SU-DHL-6 (cell line): ENCODE results near the gene EMC6.

Source experiments
- H2AFZ ChIP-seq: fragments of 200-600 bp; sonication (generic); 2 replicates; pipeline ENCODE4 v1.6.1; 2014; ENCODE audit warnings: low read depth, mild to moderate bottlenecking, moderate library complexity, mixed read lengths, antibody characterized with exemption, low read length; ENCODE audit not compliant: severe bottlenecking
- H3F3A ChIP-seq: fragments of 200-600 bp; shearing (Covaris generic); 2 replicates; pipeline ENCODE4 v1.6.0; 2016; ENCODE audit warnings: antibody characterized with exemption, mild to moderate bottlenecking; ENCODE audit not compliant: insufficient read depth
- H3K27ac ChIP-seq: fragments of 200-600 bp; sonication (generic); 2 replicates; pipeline ENCODE4 v1.5.1; 2016; ENCODE audit warnings: low read depth, mild to moderate bottlenecking, low read length, moderate library complexity, mixed read lengths
- H3K27me3 ChIP-seq: fragments of 200-600 bp; sonication (generic), shearing (Covaris generic); 2 replicates; pipeline ENCODE4 v1.6.0; 2014; ENCODE audit warnings: mild to moderate bottlenecking, low read length
- H3K36me3 ChIP-seq: fragments of 200-600 bp; sonication (generic); 2 replicates; pipeline ENCODE4 v1.6.1; 2014; ENCODE audit warnings: mild to moderate bottlenecking, low read length, mixed read lengths
- H3K4me2 ChIP-seq: fragments of 300-600, 200-600 bp; shearing (Covaris generic), sonication (generic); 2 replicates; pipeline ENCODE4 v1.6.0; 2014; ENCODE audit warnings: low read length, low read depth, mild to moderate bottlenecking; ENCODE audit not compliant: poor library complexity, severe bottlenecking
- H3K4me3 ChIP-seq: fragments of 200-600 bp; sonication (generic); 2 replicates; pipeline ENCODE4 v1.5.1; 2014; ENCODE audit warnings: antibody characterized with exemption, low read length, mild to moderate bottlenecking, mixed read lengths; ENCODE audit not compliant: insufficient read depth, poor library complexity, severe bottlenecking
- H3K79me2 ChIP-seq: fragments of 200-600 bp; sonication (generic); 2 replicates; pipeline ENCODE4 v1.6.1; 2014; ENCODE audit warnings: mild to moderate bottlenecking, low read length, moderate library complexity; ENCODE audit not compliant: insufficient read depth
- H3K9ac ChIP-seq: fragments of 200-600 bp; sonication (generic); 2 replicates; pipeline ENCODE4 v1.7.0; 2014; ENCODE audit warnings: mild to moderate bottlenecking, low read length
- H3K9me2 ChIP-seq: fragments of 200-600 bp; sonication (generic); replicated peaks from 2 replicates; pipeline ENCODE4 v1.6.1; 2014; ENCODE audit warnings: low read length; ENCODE audit not compliant: insufficient read depth
- H3K9me3 ChIP-seq: fragments of 200-600 bp; sonication (generic); 2 replicates; pipeline ENCODE4 v1.6.1; 2014; ENCODE audit warnings: low read length, mixed read lengths; ENCODE audit not compliant: insufficient read depth
- H4K20me1 ChIP-seq: fragments of 200-600 bp; sonication (generic); 2 replicates; pipeline ENCODE4 v1.6.1; 2014; ENCODE audit warnings: low read depth, mild to moderate bottlenecking, antibody characterized with exemption, low read length, moderate library complexity, mixed read lengths
- CTCF ChIP-seq: fragments of 200-600 bp; sonication (generic); IDR thresholded peaks from one replicate; pipeline ENCODE4 v1.5.1; 2017; ENCODE audit warnings: antibody characterized with exemption, mild to moderate bottlenecking, low read length, moderate library complexity; ENCODE audit not compliant: insufficient read depth, poor library complexity, severe bottlenecking
- EZH2phosphoT487 ChIP-seq: fragments of 200-600 bp; sonication (generic), shearing (Covaris generic); conservative IDR thresholded peaks from 2 replicates; pipeline ENCODE4 v1.6.1; 2018; ENCODE audit warnings: mild to moderate bottlenecking, antibody characterized with exemption, low read length, moderate library complexity, mixed read lengths

The EMC6 gene

GRCh38 chr17:3636908-3637373, 31.7 kb upstream of the EMC6 start:
- Histone ChIP-seq H3F3A (0 out of 2 replicates have a peak, but pooled peaks cover 4% of the 10 kb centered on the region), H3K4me3 (peak overlapping the region; percentile 86), H3K27ac (no peak overlapping the region), H3K79me2 (peaks cover 14% of the 10 kb centered on the region; the same call in 1 of the 2 replicates), H2AFZ (peak overlapping the region; percentile 86), H3K4me2 (peak overlapping the region; percentile 70), H3K9ac (peak overlapping the region; percentile 81), H3K9me2 (no peaks in the 10 kb centered on the region), H3K27me3 (no peaks in the 10 kb centered on the region), H3K36me3 (no peaks in the 10 kb centered on the region), H4K20me1 (no peaks in the 10 kb centered on the region), H3K9me3 (no peaks in the 10 kb centered on the region)
- no peak for TF ChIP-seq EZH2phosphoT487
- TF ChIP-seq CTCF, result no peak

GRCh38 chr17:3639981-3640596, 28.5 kb upstream of the EMC6 start:
- H3K79me2 ChIP-seq, result peaks cover 5% of the 10 kb centered on the region; the same call in 1 of the 2 replicates
- H3K4me2 ChIP-seq, result no peak overlapping the region
- H3K4me3 ChIP-seq, result no peak overlapping the region
- H3K36me3 ChIP-seq, result no peaks in the 10 kb centered on the region
- no peaks in the 10 kb centered on the region for H4K20me1 ChIP-seq
- H3K27me3 ChIP-seq, result no peaks in the 10 kb centered on the region
- TF ChIP-seq EZH2phosphoT487 (no peak), CTCF (no peak)
- no peaks in the 10 kb centered on the region for H3K9me2 ChIP-seq
- H3F3A ChIP-seq, result 0 out of 2 replicates have a peak, but pooled peaks cover 4% of the 10 kb centered on the region
- H2AFZ ChIP-seq, result no peak overlapping the region
- no peak overlapping the region for H3K9ac ChIP-seq
- H3K27ac ChIP-seq, result no peak overlapping the region
- H3K9me3 ChIP-seq, result no peaks in the 10 kb centered on the region

- Histone ChIP-seq H3F3A (0 out of 2 replicates have a peak, but pooled peaks cover 4% of the 10 kb centered on the region), H3K79me2 (no peaks in the 10 kb centered on the region), H2AFZ (no peak overlapping the region), H3K9me3 (no peaks in the 10 kb centered on the region), H3K36me3 (no peaks in the 10 kb centered on the region), H3K27me3 (no peaks in the 10 kb centered on the region), H3K4me3 (no peak overlapping the region), H3K27ac (no peak overlapping the region), H3K9ac (no peak overlapping the region), H3K9me2 (no peaks in the 10 kb centered on the region), H4K20me1 (no peaks in the 10 kb centered on the region), H3K4me2 (no peak overlapping the region)
- no peak for TF ChIP-seq EZH2phosphoT487
- TF ChIP-seq CTCF, result no peak
Observed at GRCh38 chr17:3641014-3641413, 27.6 kb upstream of the EMC6 start.
